ENCODE results near the gene TYRO3. TPM values are rescaled to one million over a fixed set of nuclear protein-coding genes. Genes with fewer than 3 reads are reported as not detected.

The TYRO3 gene
- total and polyA plus RNA-seq, 9 donors, result 37.7 to 265 (median 109) TPM

DNA sequence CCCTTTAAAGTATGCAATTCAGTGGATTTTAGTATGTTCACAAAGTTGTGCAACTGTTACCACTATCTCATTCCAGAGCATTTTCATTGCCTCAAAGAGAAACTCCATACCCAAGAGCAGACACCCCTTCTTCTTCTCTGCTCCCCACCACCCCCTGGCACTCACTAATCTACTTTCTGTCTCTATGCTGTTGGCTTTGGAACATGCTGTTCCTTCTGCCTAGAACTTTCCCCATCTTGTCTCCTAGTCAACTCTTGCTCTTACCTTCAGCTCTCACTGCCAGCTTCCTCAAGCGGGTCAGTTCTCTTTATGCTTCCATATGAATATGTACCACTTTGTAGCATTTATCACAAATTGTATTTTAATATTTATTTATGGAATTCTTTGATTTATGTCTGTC lies 50.1 kb downstream of the TYRO3 start:
- no peak overlapping the region for H3K27ac ChIP-seq
- no peaks in the 10 kb centered on the region for H3K9me3 ChIP-seq
- peaks cover 1% of the 10 kb centered on the region for H3K4me1 ChIP-seq (ENCODE audit: insufficient read depth)
- no peak for DNase-seq
- intact Hi-C loops (cut with DNase I), result no loop called here
- no peak overlapping the region for H3K4me3 ChIP-seq
- TF ChIP-seq EP300 (IDR thresholded peaks at IDR 0.05) (no peak), CTCF (IDR thresholded peaks at IDR 0.05) (no peak), POLR2A (IDR thresholded peaks at IDR 0.05) (no peak)
- no peaks in the 10 kb centered on the region for H3K36me3 ChIP-seq
- 90 to 96% (median 93%) methylated on average over 1 of the region's 1 CpG for WGBS, 3 donors
- no peaks in the 10 kb centered on the region for H3K27me3 ChIP-seq

DNA sequence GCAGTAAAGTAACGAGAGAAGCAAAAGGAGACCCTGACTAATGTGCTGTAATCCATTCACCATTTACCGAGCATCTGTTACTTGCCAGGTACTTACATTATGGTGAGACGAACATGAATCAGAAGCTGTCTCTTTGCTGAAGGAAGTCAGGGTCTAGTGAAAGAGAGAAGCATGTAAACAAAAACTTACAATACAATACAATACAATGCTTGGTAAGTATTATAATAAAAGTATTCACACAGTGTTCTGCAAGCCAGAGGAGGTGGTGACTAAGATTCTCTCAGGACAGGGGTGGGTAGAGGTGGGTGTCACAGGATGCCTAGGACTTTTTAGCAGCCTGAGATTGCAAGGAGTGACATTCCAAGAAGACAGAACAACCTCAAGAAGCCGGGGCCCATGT lies 51.0 kb downstream of the TYRO3 start:
- intact Hi-C loops (cut with DNase I), result no loop called here
- Histone ChIP-seq H3K27me3 (no peaks in the 10 kb centered on the region), H3K36me3 (no peaks in the 10 kb centered on the region), H3K4me1 (ENCODE audit: insufficient read depth) (no peaks in the 10 kb centered on the region), H3K4me3 (no peak overlapping the region), H3K27ac (no peak overlapping the region), H3K9me3 (no peaks in the 10 kb centered on the region)
- DNase-seq, result no peak
- WGBS, 3 donors, result 70 to 75% (median 70%) methylated on average over 4 of the region's 4 CpGs
- no peak for TF ChIP-seq POLR2A (IDR thresholded peaks at IDR 0.05)
- TF ChIP-seq CTCF (IDR thresholded peaks at IDR 0.05), result no peak
- no peak for TF ChIP-seq EP300 (IDR thresholded peaks at IDR 0.05)

GRCh38 chr15:41620536-41621199 lies 61.7 kb downstream of the TYRO3 start:
- WGBS, 3 donors, result 15 to 18% (median 18%) methylated on average over 18 of the region's 18 CpGs
- Histone ChIP-seq H3K9me3 (peaks cover 0 to 4% of the 10 kb centered on the region in 2 donors), H3K4me3 (peak overlapping the region; percentile 47), H3K27me3 (no peaks in the 10 kb centered on the region), H3K4me1 (ENCODE audit: insufficient read depth) (no peaks in the 10 kb centered on the region), H3K36me3 (no peaks in the 10 kb centered on the region), H3K27ac (peak overlapping the region; percentile 93 to 98)
- TF ChIP-seq CTCF (IDR thresholded peaks at IDR 0.05), result no peak
- no peak for TF ChIP-seq EP300 (IDR thresholded peaks at IDR 0.05)
- TF ChIP-seq POLR2A (IDR thresholded peaks at IDR 0.05), result no peak
- intact Hi-C loops (cut with DNase I), result loop anchor here in 2 of 4 donors (5.0 kb wide), 1 partner anchor 42 kb away; the partner anchor contains the start of gene MGA (in 2 of the 2)
- no peak for DNase-seq

DNA sequence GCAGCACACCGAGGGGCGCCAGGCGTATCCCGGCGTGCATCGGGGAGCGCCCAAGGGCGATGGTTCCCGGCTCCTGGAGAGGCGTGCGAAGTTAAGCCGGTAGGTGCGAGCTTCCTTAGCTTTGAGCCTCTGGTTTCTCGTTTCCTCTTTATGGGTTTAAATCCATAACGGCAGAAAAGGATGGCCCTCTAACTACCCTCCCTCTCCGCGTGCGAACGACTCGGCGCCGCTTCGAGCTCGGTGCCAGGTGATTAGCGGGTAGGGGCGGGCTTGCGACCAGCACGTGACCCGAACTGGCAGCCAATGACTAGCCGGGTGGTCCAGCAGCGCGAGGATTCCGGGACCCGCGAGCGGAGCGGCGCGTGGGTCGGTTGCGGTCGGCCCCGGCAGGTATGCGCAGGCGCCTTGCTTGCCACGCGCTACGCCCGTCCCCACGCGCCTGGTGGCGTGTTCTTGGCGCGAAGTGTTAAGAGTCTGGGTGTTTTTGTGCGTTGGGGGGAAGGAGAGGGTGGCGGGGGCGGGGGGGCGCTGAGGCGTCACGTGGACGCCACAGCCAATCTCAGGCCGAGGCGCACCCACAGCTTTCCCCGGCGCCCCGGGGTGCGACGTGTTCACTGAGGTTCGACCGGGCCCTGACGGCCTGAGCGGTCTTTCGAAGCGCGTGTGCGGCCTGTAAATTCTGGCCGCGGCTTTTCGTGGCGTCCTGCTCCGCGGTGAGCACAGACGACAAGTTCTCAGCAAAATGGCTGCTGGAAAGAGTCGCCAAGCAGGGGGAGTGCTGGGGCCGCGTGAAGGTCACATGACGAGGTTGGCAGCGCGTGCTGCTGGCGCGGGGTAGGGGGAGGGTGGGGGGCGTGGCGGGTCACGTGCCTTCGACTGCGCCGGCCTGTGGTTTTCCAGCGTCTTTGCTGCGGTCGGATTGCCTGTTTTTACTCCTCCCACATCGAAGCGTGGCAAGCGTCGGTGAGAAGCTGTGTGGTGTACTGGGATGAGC lies 62.5 kb downstream of the TYRO3 start:
- Histone ChIP-seq H3K4me1 (ENCODE audit: insufficient read depth) (no peaks in the 10 kb centered on the region), H3K27ac (peak overlapping the region; percentile 93 to 98), H3K4me3 (peak overlapping the region; percentile 47), H3K27me3 (no peaks in the 10 kb centered on the region), H3K36me3 (no peaks in the 10 kb centered on the region), H3K9me3 (peaks cover 0 to 4% of the 10 kb centered on the region in 2 donors)
- peak; percentile 55 for TF ChIP-seq EP300 (IDR thresholded peaks at IDR 0.05)
- no peak for TF ChIP-seq CTCF (IDR thresholded peaks at IDR 0.05)
- peak; percentile 73 for TF ChIP-seq POLR2A (IDR thresholded peaks at IDR 0.05)
- 1% methylated on average over 83 to 104 of the region's 104 CpGs for WGBS, 3 donors
- intact Hi-C loops (cut with DNase I), result loop anchor here in 2 of 4 donors (5.0 kb wide), 1 partner anchor 41 kb away; the partner anchor contains the start of gene MGA (in 2 of the 2)
- peak; percentile 89 to 92 (median 90) for DNase-seq
